HG03575 (cell line): ENCODE results near the gene CRYBG3.

Experiments used
- ATAC-seq: cut with Tn5 transposase; IDR thresholded peaks from one replicate; pipeline ENCODE4 v1.9.1; 2021; ENCODE audit not compliant: unreplicated experiment, insufficient number of reproducible peaks, low FRiP score; ENCODE audit errors: extremely low read depth

Gene CRYBG3

GRCh38 chr3:97932387-97932801 lies 110.6 kb downstream of the CRYBG3 start:
- ATAC-seq = no peak

- no peak for ATAC-seq
These were observed 113.3 kb downstream of the CRYBG3 start for GRCh38 chr3:97934980-97935695.

GRCh38 chr3:97935842-97936241 lies 114.0 kb downstream of the CRYBG3 start:
- ATAC-seq = no peak

GRCh38 chr3:97937205-97937604 lies 115.4 kb downstream of the CRYBG3 start:
- no peak for ATAC-seq

DNA sequence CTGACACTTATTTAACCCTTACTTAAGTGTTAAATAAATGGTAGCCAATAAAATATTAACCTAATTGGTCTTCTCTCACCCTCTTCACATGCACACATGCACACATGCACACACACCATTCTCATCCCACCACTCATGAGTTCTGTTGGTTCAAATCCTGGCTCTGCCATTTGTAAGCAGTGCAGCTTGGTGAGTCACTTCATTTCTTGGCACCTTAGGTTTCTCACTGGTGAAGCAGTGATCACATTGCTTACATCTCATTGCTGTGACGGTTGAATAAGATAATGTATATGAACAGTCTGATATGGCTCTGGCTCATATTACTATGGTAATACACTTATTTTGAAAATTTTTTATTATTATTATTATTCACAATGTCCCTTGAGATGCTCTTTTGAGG lies 116.6 kb downstream of the CRYBG3 start:
- no peak for ATAC-seq

DNA sequence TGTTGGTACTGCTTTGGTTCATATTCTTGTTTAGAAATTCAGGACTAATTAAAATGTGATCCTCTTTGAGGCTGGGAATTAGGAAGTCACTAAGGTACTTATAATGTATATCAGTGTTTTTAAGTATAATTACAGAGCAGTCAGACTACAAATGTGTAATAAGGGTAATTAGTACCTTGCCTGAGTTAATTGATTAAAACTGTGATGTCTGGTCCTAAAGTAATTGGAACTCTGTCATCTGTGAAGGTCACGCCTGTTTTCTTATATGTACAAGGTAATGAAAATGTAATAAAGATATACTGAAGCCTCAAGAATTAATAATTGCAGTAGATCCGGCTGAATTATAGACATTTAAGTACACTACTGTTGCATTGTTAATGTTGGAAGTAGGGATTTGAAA lies 117.6 kb downstream of the CRYBG3 start:
- ATAC-seq = no peak

GRCh38 chr3:97940034-97940433 lies 118.2 kb downstream of the CRYBG3 start:
- ATAC-seq = no peak

DNA sequence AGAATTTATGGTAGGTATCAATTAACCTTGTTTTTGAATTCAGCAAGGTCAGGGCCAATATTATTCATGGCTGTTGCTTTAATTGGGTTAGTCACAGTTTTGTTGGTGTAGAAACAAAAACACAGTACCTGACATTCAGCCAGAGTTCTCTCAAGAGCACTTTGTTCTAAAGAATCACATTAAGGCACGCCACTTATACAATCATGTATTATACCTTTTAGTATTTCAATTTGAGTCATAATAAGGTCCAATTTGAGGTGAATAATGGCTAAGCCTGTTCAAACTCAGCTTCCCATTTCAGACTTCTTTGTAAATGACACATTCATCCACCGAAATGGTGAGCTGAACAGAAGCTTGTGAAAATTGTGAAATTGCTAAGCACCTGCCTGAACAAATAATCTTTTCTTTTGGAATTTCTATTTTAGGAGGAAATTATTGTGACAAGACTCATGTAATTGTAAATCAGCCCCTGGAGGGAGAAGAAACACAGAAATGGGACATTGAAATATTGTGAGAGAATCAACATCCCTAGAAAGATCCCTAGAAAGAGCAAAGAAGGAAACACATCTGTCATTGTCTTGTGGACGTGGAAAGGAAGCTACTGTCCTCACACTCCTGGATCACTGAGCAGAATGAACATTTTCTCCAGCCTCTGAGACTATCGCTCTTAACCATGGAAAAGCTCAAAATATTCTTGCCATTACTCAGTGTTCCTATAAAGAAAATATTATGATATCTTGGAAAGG lies 121.2 kb downstream of the CRYBG3 start:
- no peak for ATAC-seq

DNA sequence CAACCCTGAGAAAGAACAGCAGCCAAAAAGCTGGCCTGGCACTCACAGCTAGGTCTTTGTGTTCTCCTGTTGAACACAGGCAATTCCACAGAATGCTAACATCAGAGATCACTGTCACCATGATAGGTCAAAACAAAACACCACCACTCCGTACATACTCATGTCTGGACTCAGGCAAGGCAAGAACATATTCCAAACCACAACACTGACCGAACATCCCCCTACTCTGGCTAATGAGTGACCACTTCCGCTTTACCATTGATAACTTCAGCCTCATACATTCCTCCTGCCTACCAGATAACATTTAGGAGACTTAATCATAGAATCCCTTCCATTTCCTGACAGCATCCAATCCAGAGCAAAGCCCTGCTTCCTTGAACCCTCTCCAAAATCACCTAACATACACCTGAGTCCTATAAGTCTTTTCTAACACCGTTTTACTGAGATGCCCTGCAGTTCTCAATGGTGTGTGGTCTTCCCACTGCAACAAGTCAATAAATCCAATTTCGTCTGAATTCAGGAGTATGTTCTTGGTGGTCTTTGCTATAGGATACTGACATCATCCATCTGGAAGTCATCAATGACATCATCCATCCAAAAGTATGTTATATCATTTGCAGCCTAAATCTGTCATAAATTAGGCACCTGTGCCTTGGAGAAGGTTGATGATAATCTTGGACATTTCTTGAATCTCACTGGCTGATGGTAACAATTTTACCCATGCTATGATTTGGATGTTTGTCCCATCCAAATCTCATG lies 126.7 kb downstream of the CRYBG3 start:
- ATAC-seq = no peak

DNA sequence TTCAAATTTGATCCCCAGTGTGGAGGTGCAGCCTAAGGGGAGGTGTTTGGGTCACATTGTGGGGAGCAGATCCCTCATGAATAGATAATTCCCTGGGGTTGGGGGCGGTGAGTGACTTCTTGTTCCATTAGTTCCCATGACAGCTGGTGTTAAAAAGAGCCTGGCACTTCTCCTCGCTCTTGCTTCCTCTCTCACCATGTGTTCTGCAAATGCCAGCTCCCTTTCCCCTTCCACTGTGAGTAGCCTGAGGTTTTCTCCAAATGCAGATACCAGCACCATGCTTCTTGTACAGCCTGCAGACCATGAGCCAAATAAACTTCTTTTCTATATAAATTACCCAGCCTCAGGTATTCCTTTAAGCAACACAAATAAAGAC lies 127.3 kb downstream of the CRYBG3 start:
- ATAC-seq = no peak

DNA sequence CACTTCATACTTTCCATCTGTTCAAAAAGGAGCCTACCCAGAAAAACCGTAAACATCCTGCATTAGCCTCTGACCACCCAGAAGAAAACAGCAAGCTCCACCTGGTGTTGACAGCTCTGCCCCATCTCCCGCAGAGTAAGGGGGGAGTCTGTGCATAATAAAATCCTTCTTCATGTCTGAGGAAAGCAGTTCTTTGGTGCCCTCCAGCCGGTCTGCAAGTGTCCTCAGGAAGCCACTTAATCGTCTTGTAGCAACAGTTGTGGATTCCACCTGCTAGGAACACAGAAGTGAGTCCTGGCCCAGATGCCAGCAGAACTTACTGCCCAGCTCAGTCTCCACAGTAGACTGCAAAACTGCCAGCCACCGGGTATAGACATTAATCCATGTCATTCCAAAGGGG lies 127.9 kb downstream of the CRYBG3 start:
- ATAC-seq = no peak

DNA sequence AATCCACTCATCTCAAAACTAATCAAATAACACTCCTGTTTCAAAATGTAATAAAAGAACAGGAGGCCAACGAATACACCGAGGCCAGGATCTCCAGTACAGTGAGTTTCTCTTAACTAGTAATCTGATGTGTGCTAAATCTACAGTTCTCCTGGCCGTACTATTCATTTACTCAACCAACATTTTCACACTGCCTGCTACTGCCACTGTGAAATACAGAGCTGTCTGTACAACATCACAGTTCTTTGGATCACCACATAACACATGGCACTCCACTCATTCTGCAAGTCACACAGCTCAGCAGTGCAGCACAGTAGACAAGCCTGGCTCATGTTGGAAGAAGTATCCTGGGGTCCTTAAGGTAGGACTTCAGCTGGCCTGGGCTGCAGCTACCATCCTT lies 128.5 kb downstream of the CRYBG3 start:
- no peak for ATAC-seq

DNA sequence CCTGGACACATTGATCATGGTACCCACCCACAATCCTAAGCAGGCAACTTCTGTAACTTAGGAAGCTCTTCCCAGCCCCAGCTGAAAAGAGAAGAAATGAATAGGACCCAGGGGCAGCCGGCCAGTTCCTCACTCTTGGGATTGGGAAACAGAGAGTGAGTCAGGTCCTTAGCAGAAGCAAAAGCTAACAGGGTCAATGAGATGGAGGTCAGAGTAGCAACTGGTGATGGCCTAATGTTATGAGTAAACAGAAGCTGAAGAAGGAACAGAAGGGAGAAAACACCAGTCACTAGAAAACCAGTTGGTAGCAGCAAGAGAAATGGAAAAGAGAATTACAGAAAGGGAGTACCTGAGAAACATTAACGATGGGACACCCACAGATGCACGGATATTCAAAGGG lies 130.5 kb downstream of the CRYBG3 start:
- no peak for ATAC-seq

- no peak for ATAC-seq
These were observed 131.1 kb downstream of the CRYBG3 start for GRCh38 chr3:97952872-97953271.

DNA sequence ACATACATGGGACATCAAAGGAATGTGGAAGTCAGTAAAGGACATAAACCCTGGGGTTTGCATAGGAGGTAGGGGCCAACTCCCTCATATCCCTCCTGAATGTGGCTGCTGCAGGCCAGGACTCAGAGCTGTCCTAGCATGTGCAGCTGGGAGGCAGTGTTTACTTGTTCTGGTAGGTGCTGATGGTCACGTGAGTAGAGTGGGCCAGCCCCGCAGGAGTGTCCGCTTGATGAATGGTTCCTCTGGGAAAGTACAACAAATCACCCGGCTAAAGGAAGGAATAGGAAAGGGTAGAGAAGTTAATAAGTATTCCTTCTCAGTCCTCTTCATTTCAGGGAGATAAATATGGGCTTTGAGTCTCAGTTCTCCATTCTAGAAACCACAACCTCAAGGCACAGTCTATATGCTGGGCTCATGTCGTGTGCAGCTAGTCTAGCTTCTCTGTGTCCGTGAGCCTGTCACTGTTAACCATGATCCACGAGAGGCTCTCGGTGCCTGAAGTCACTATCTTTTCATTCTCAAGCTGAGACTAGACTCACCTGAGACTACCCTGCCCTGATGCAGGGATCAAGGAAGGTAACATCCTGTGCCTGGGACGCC lies 132.5 kb downstream of the CRYBG3 start:
- no peak for ATAC-seq

DNA sequence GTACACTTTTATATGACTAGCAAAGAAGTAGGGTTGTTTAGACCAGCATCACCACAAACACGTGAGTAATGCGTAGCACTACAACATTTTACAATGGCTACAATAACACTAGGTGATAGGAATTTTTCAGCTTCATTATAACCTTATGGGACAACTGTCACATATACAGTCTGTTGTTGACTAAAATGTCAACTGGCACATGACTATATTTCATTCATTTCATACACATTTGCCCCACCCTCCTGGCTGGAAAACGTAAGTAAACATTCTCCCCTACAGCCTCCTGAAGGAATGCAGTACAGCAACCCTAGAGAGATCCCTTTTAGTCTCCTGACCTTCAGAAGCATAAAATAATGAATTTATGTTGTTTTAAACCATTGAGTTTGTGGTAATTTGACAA lies 134.2 kb downstream of the CRYBG3 start:
- no peak for ATAC-seq

DNA sequence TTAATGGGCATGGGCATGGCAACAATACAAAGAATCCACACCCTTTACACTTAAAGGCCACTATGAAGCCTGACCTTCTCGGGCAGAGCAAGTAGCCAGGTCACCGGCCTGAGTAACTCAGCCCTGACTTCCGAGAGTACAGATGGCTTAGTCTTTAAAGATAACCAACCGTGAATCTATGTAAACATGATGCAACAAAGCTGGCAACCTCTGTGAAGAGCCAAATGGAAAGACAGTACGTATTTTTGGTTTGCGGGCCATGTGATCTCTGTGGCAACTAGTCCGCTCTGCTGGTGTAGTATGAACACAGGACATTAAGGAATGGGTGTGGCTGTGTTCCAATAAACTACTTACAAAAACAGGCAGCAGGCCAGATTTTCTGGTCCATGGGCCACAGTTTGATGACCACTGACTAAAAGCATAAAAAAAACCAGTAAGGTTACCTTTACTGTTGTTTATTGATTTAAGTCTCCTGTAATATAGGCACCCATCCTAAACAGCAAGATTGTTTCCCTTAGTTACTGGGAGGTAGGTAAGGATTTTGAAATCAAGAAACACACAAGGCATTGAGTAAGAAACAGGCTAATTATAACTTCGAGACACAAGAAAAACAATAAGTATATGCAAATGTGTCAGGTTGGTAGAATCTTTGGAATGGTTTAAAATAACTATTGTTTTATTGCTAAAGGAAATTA lies 136.0 kb downstream of the CRYBG3 start:
- no peak for ATAC-seq

GRCh38 chr3:97958396-97958795 lies 136.6 kb downstream of the CRYBG3 start:
- no peak for ATAC-seq

GRCh38 chr3:97958796-97959195 lies 137.0 kb downstream of the CRYBG3 start:
- ATAC-seq = no peak
